HepG2 (cell line): ENCODE measurements around the gene CREBRF. TPM values are rescaled to one million over a fixed set of nuclear protein-coding genes. Genes with fewer than 3 reads are reported as not detected.

Experiments
- ATAC-seq: fragments of 200-7000 bp; cut with Tn5 transposase; 3 replicates; pipeline ENCODE4 v1.9.1; 2020; ENCODE audit warnings: mild to moderate bottlenecking, moderate library complexity
- BruUV-seq: library from RNA; stranded (reverse); fragments of 400-500 nt; replicated peaks from 2 replicates; lab custom pipeline; 2021; lab: Mats Ljungman, UMichigan
- CTCF ChIA-PET: fragments of 300-600 bp; formaldehyde crosslinking; extraction: SDS; loops from one replicate; lab custom pipeline; 2021; ENCODE audit warnings: low total read pairs, inconsistent platforms, low intra/inter-chr PET ratio; lab: Yijun Ruan, JAX
- POLR2A ChIA-PET: fragments of 350-600 bp; sonication (Branson Sonifier 250); formaldehyde crosslinking; loops from one replicate; lab custom pipeline; 2020; ENCODE audit warnings: antibody characterized with exemption, inconsistent platforms; lab: Yijun Ruan, JAX
- DNase-seq: peaks from one replicate; pipeline ENCODE4 v3.0.0-alpha.2; 2015; ENCODE audit warnings: low spot score
- FAIRE-seq: peaks from 3 replicates; lab custom pipeline; 2011; peaks lifted over from hg19 to GRCh38; lab: Jason Lieb, UNC
- H2AFZ ChIP-seq: one replicate; pipeline ENCODE4 v1.6.1; 2011; ENCODE audit warnings: low read length, inconsistent platforms
- H3K27ac ChIP-seq: fragments of 300-600 bp; 3 replicates; pipeline ENCODE4 v1.8.0; 2011; ENCODE audit warnings: mixed run types, mild to moderate bottlenecking, mixed read lengths, low read length, inconsistent platforms; ENCODE audit not compliant: insufficient read depth; ENCODE audit errors: extremely low read length
- H3K27me3 ChIP-seq, 2 experiments: fragments of 200-600 bp in 1 of 2; 2 replicates in 1 of 2; 3 replicates in 1 of 2; pipeline versions ENCODE4 v1.6.0 to v1.8.0; 2011; ENCODE audit warnings: low read length in 2 of 2, mild to moderate bottlenecking in 2 of 2, moderate library complexity in 2 of 2, inconsistent platforms in 1 of 2; ENCODE audit not compliant: insufficient read depth in 2 of 2, control insufficient read depth in 1 of 2
- H3K36me3 ChIP-seq, 2 experiments: fragments of 200-600 bp in 1 of 2; replicated peaks in 1 of 2; 2 replicates in 1 of 2; 3 replicates in 1 of 2; pipeline versions ENCODE4 v1.5.1 to v1.8.0; 2011; ENCODE audit warnings: low read length in 2 of 2, inconsistent platforms in 1 of 2; ENCODE audit not compliant: insufficient read depth in 2 of 2, control insufficient read depth in 1 of 2
- H3K4me1 ChIP-seq: 2 replicates; pipeline ENCODE4 v1.5.1; 2012; ENCODE audit warnings: low read length, inconsistent platforms; ENCODE audit not compliant: insufficient read depth
- H3K4me2 ChIP-seq: 2 replicates; pipeline ENCODE4 v1.6.0; 2011; ENCODE audit warnings: low read depth, low read length, inconsistent platforms
- H3K4me3 ChIP-seq, 3 experiments: fragments of 200-600 bp in 1 of 3; sonication (generic), shearing (Covaris generic) in 1 of 3; replicated peaks in 1 of 3; 2 replicates each; pipeline ENCODE4 v1.5.1; 2011 to 2016; ENCODE audit warnings: low read length in 3 of 3, inconsistent platforms in 2 of 3, low read depth in 2 of 3, mild to moderate bottlenecking in 2 of 3, control low read depth in 1 of 3, mixed read lengths in 1 of 3; ENCODE audit not compliant: insufficient read depth in 1 of 3
- H3K79me2 ChIP-seq: one replicate; pipeline ENCODE4 v1.6.1; 2011; ENCODE audit warnings: low read length, inconsistent platforms; ENCODE audit not compliant: insufficient read depth
- H3K9ac ChIP-seq: 2 replicates; pipeline ENCODE4 v1.6.0; 2011; ENCODE audit warnings: mild to moderate bottlenecking, low read depth, low read length, inconsistent platforms; ENCODE audit not compliant: insufficient read depth
- H3K9me3 ChIP-seq: 2 replicates; pipeline ENCODE4 v1.5.1; 2012; ENCODE audit warnings: mild to moderate bottlenecking, low read length
- H4K20me1 ChIP-seq: 2 replicates; pipeline ENCODE4 v1.6.0; 2011; ENCODE audit warnings: inconsistent platforms, mild to moderate bottlenecking, low read length, moderate library complexity; ENCODE audit not compliant: insufficient read depth
- ATF4 ChIP-seq, 2 experiments: fragments of 450-650 bp in 1 of 2; sonication (generic) in 1 of 2; formaldehyde crosslinking; IDR thresholded peaks; 2 replicates each; pipeline versions ENCODE4 v1.5.0 to v1.8.0; 2020 to 2022; ENCODE audit warnings: mild to moderate bottlenecking in 1 of 2, missing genetic modification reagents in 1 of 2
- GATAD2A ChIP-seq: IDR thresholded peaks from 2 replicates; pipeline ENCODE4 v1.6.1; 2016
- HNF1B ChIP-seq: sonication (generic); formaldehyde crosslinking; IDR thresholded peaks from 2 replicates; pipeline ENCODE4 v1.5.1; 2020; ENCODE audit warnings: mild to moderate bottlenecking, moderate library complexity, missing genetic modification reagents
- HNRNPLL ChIP-seq: fragments of 200-400 bp; formaldehyde crosslinking; IDR thresholded peaks from 2 replicates; pipeline ENCODE4 v1.6.1; 2017; ENCODE audit warnings: mild to moderate bottlenecking, low read depth, low read length; ENCODE audit not compliant: poor library complexity, severe bottlenecking
- MYPOP ChIP-seq: sonication (generic); formaldehyde crosslinking; IDR thresholded peaks from 2 replicates; pipeline ENCODE4 v1.8.1; 2023; ENCODE audit warnings: mild to moderate bottlenecking, moderate library complexity, missing genetic modification reagents
- NR2F1 ChIP-seq, 2 experiments: fragments of 450-650 bp in 1 of 2; formaldehyde crosslinking in 1 of 2; IDR thresholded peaks; 2 replicates each; pipeline versions ENCODE4 v1.5.0 to v1.6.1; 2016 to 2020; ENCODE audit warnings: mild to moderate bottlenecking in 1 of 2, missing compliant biosample characterization in 1 of 2, missing genetic modification reagents in 1 of 2, moderate library complexity in 1 of 2
- SP5 ChIP-seq: IDR thresholded peaks from 2 replicates; pipeline ENCODE4 v1.6.1; 2016; ENCODE audit warnings: low read depth, borderline replicate concordance
- STAG1 ChIP-seq: sonication (generic); formaldehyde crosslinking; IDR thresholded peaks from 2 replicates; pipeline ENCODE4 v1.4.0; 2020; ENCODE audit warnings: missing genetic modification reagents
- THRA ChIP-seq: sonication (generic); formaldehyde crosslinking; IDR thresholded peaks from 2 replicates; pipeline ENCODE4 v1.4.0; 2020; ENCODE audit warnings: missing genetic modification reagents, borderline replicate concordance
- U2AF1 ChIP-seq: fragments of 200-400 bp; formaldehyde crosslinking; optimal IDR thresholded peaks from 2 replicates; pipeline ENCODE3; 2017; ENCODE audit warnings: mild to moderate bottlenecking, low read depth, low read length
- YY1 ChIP-seq: IDR thresholded peaks from 2 replicates; pipeline ENCODE4 v1.6.1; 2011; ENCODE audit warnings: low read length, low read depth, moderate library complexity, mild to moderate bottlenecking; ENCODE audit not compliant: insufficient read depth, insufficient replicate concordance
- ZFP82 ChIP-seq: sonication (generic); formaldehyde crosslinking; IDR thresholded peaks from 2 replicates; pipeline ENCODE4 v1.5.1; 2020; ENCODE audit warnings: mild to moderate bottlenecking, missing genetic modification reagents, borderline replicate concordance
- ZNF235 ChIP-seq: sonication (generic); formaldehyde crosslinking; IDR thresholded peaks from 2 replicates; pipeline ENCODE4 v1.8.1; 2023; ENCODE audit warnings: mild to moderate bottlenecking, missing genetic modification reagents, borderline replicate concordance
- ZNF766 ChIP-seq: sonication (generic); formaldehyde crosslinking; IDR thresholded peaks from 2 replicates; pipeline ENCODE4 v1.5.0; 2020; ENCODE audit warnings: missing genetic modification reagents, borderline replicate concordance
- WGBS: methylation state at CpG from one replicate; pipeline ENCODE4 v1.1.6; 2017; ENCODE audit warnings: low lambda C conversion rate; 5-methylcytosine and 5-hydroxymethylcytosine counted together
- in situ Hi-C: cut with HindIII; loops from 2 replicates; pipeline ENCODE4 v1.10.0; 2017; ENCODE audit warnings: low pct_unique_long_range_greater_than_20kb; ENCODE audit not compliant: extremely low pct_ligation_motif_present
- intact Hi-C: fragments of 100-400 bp; cut with micrococcal nuclease; formaldehyde crosslinking; loops from one replicate; pipeline ENCODE4 v1.10.0; 2022; ENCODE audit not compliant: unreplicated experiment
- polyA plus RNA-seq, 8 experiments: library from polyadenylated mRNA; depleted of rRNA in 3 of 8; stranded (reverse) in 7 of 8; unstranded in 1 of 8; fragments of >200 nt; fragmentation: Illumina TruSeq in 4 of 8; extraction: Trizol in 4 of 8; gene quantifications; 2 replicates each; pipeline versions ENCODE4 v1.2.1 to v1.2.3, GENCODE V29; 2011 to 2016; ENCODE audit warnings: low read depth in 4 of 8, missing spikeins in 1 of 8, mixed read lengths in 1 of 8; ENCODE audit not compliant: insufficient read depth in 1 of 8
- total RNA-seq, 5 experiments: library from RNA; depleted of rRNA; stranded (reverse); fragments of >200 nt; fragmentation: Illumina TruSeq; extraction: Trizol; gene quantifications; 2 replicates each; pipeline ENCODE4 v1.2.3, GENCODE V29; 2016; ENCODE audit warnings: low read depth in 1 of 5

Gene CREBRF
- total and polyA plus RNA-seq, 2 of the 13 experiments (the other 11 are each of a cell fraction or from before 2014, with no cell fraction given) = 4.5 to 10.2 TPM

GRCh38 chr5:173042763-173043107 lies 13.4 kb upstream of the CREBRF start (continued):
- no peak for TF ChIP-seq YY1
- TF ChIP-seq STAG1 = no peak
- no peak for TF ChIP-seq ZFP82 (CRISPR knock-in tag)
- TF ChIP-seq ZNF235 (CRISPR knock-in tag) = no peak
- no peak for TF ChIP-seq NR2F1 (CRISPR knock-in tag; IDR thresholded peaks at IDR 0.05)
- TF ChIP-seq ZNF766 (CRISPR knock-in tag) = no peak
- TF ChIP-seq ATF4 (CRISPR knock-in tag; IDR thresholded peaks at IDR 0.05) = no peak

- Histone ChIP-seq H3K4me3 (peak overlapping the region in 2 of 3 experiments; percentile 32 to 38; a peak in 4 of 6 replicates), H3K9ac (no peak overlapping the region), H3K27me3 (no peaks in the 10 kb centered on the region), H3K27ac (no peak overlapping the region), H4K20me1 (no peaks in the 10 kb centered on the region), H2AFZ (no peak overlapping the region), H3K9me3 (peaks cover 3% of the 10 kb centered on the region; the same call in 1 of the 2 replicates), H3K79me2 (no peaks in the 10 kb centered on the region), H3K4me2 (peak overlapping the region; percentile 66), H3K4me1 (peaks cover 59% of the 10 kb centered on the region), H3K36me3 (no peaks in the 10 kb centered on the region)
- BruUV-seq = no TSS peak
- POLR2A ChIA-PET = interaction anchor here (1.0 to 1.5 kb wide), 3 partner anchors 12 to 62 kb away, joined by 3 to 6 read pairs (median 5); partner anchors contain the start of gene ATP6V0E1
- FAIRE-seq = peak; percentile 81
- in situ Hi-C loops (no loop called here), intact Hi-C loops (no loop called here)
- CTCF ChIA-PET = no interaction called here
- DNase-seq = peak; percentile 70
- 1% methylated on average over 8 of the region's 8 CpGs for WGBS
- ATAC-seq = peak; percentile 90
- TF ChIP-seq GATAD2A (CRISPR knock-in tag) = 0 out of 2 replicates have a peak, but pooled peaks have one; percentile 27
- peak; percentile 43; the same call in 1 of the 2 replicates for TF ChIP-seq THRA (CRISPR knock-in tag)
- no peak for TF ChIP-seq U2AF1
- TF ChIP-seq SP5 (CRISPR knock-in tag) = peak; percentile 95
- TF ChIP-seq HNF1B (CRISPR knock-in tag) = peak; percentile 42; the same call in 1 of the 2 replicates
- TF ChIP-seq HNRNPLL = peak; percentile 47
- 0 out of 2 replicates have a peak, but pooled peaks have one; percentile 26 for TF ChIP-seq MYPOP
Observed at GRCh38 chr5:173045474-173045873, 10.7 kb upstream of the CREBRF start.
